Neutrophil (primary cell): ENCODE data around the gene TMEM106B.

Experiments used
- H3K27ac ChIP-seq: fragments of 200-600 bp; sonication (generic); 2 replicates; pipeline ENCODE4 v1.5.1; 2016; ENCODE audit warnings: mild to moderate bottlenecking, moderate library complexity
- H3K27me3 ChIP-seq: fragments of 200-600 bp; sonication (generic); 2 replicates; pipeline ENCODE4 v1.6.0; 2016; ENCODE audit warnings: mild to moderate bottlenecking
- H3K36me3 ChIP-seq: fragments of 200-600 bp; sonication (generic); 2 replicates; pipeline ENCODE4 v1.5.1; 2017
- H3K4me1 ChIP-seq, 2 experiments: fragments of 200-600 bp in 1 of 2; sonication (generic) in 1 of 2; 1 replicate in 1 of 2; 2 replicates in 1 of 2; pipeline versions ENCODE4 v1.5.1 to v1.6.1; 2013 to 2016; ENCODE audit warnings: low read depth in 1 of 2, low read length in 1 of 2, mild to moderate bottlenecking in 1 of 2, moderate library complexity in 1 of 2; ENCODE audit not compliant: control insufficient read depth in 1 of 2, insufficient read depth in 1 of 2
- H3K4me3 ChIP-seq, 2 experiments: fragments of 200-600 bp in 1 of 2; sonication (generic) in 1 of 2; 1 replicate in 1 of 2; 2 replicates in 1 of 2; pipeline ENCODE4 v1.5.1; 2013 to 2016; ENCODE audit warnings: low read depth in 1 of 2, low read length in 1 of 2, mild to moderate bottlenecking in 1 of 2, moderate library complexity in 1 of 2
- H3K9me3 ChIP-seq: fragments of 200-600 bp; sonication (generic); 2 replicates; pipeline ENCODE4 v1.5.1; 2016
- CTCF ChIP-seq: fragments of 200-600 bp; sonication (generic); IDR thresholded peaks from 2 replicates; pipeline ENCODE4 v1.5.1; 2016; ENCODE audit warnings: antibody characterized with exemption

Gene TMEM106B

DNA sequence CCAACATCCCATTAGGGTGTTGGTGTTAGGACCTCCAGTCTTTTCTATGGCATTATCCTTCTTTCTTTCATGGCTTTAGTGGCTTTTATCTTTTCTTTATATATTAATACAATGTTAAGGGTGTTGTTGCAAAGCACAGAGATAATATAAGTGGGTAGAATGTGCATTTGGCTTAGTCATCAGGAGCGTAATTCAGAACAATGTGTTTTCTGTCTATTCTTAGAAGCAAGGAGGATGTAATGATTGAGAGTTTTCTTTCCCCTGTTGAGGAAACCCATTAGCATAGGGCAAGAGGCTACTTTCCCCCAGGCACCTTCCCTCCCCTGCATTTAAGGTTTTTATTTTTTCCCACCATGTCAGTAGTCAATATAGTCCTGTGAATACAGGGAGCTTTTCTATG is 79.7 kb downstream of the TMEM106B start:
- Histone ChIP-seq H3K27me3 (no peaks in the 10 kb centered on the region), H3K4me1 (no peaks in the 10 kb centered on the region), H3K9me3 (no peaks in the 10 kb centered on the region), H3K36me3 (no peaks in the 10 kb centered on the region), H3K4me3 (no peak overlapping the region), H3K27ac (no peak overlapping the region)
- TF ChIP-seq CTCF, result no peak

GRCh38 chr7:12291870-12292269 is 80.8 kb downstream of the TMEM106B start:
- no peaks in the 10 kb centered on the region for H3K27me3 ChIP-seq
- H3K27ac ChIP-seq, result no peak overlapping the region
- TF ChIP-seq CTCF, result no peak
- no peaks in the 10 kb centered on the region for H3K9me3 ChIP-seq
- H3K36me3 ChIP-seq, result no peaks in the 10 kb centered on the region
- no peak overlapping the region for H3K4me3 ChIP-seq
- no peaks in the 10 kb centered on the region for H3K4me1 ChIP-seq
